ENCODE data around the gene DGKZ. TPM values are rescaled to one million over a fixed set of nuclear protein-coding genes. Genes with fewer than 3 reads are reported as not detected.

DGKZ gene
- total and polyA plus RNA-seq, 10 of the 15 experiments (the other 5 are each of a cell fraction or from before 2014, with no cell fraction given): 0.50 to 78.4 (median 39.5) TPM

DNA sequence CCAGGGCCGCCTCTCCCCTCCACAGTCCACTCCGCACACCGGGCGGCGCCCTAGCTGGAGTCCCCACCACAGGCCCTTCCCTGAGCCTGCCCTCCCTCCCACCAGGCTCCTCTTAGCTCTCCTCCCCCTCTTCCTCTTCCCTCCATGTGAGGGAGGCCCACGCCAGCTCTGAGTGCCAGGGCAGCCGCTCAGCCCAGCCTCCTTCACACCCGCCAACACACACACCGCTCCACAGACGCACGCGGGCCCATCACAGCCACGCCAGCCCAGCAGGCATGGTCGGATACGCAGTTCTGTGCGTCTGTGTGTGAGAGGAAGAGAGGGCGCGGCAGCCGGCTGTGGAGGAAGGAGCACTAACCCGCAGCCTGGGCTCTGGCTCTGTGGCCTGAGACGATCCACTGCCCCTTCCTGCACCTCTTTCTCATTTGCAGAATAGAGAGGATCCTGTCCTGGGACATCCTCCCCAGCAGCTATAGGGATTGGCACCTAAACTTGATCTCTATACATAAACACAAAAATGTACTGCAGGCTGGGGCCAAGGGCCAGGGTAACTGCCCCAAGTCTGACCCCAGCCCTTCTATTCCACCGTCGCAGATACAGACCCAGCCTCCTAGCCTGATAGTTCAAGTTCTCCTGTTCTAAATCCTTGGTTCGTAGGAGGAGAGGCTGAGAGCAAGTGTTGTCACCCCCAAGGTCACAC is 40.8 kb downstream of the DGKZ start:
- H3K9me3 ChIP-seq (replicated peaks; ENCODE audit: control insufficient read depth, insufficient read depth, low read length): no peaks in the 10 kb centered on the region
- TF ChIP-seq SMAD1 (IDR thresholded peaks at IDR 0.05; ENCODE audit: low read depth, partially characterized antibody) (no peak), NRF1 (conservative IDR thresholded peaks at IDR 0.05; ENCODE audit: low read depth, low read length) (no peak), BACH1 (IDR thresholded peaks at IDR 0.05; ENCODE audit: borderline replicate concordance) (no peak), MTA2 (IDR thresholded peaks at IDR 0.05; ENCODE audit: low read depth) (no peak)
- TF ChIP-seq, protein P1, sequence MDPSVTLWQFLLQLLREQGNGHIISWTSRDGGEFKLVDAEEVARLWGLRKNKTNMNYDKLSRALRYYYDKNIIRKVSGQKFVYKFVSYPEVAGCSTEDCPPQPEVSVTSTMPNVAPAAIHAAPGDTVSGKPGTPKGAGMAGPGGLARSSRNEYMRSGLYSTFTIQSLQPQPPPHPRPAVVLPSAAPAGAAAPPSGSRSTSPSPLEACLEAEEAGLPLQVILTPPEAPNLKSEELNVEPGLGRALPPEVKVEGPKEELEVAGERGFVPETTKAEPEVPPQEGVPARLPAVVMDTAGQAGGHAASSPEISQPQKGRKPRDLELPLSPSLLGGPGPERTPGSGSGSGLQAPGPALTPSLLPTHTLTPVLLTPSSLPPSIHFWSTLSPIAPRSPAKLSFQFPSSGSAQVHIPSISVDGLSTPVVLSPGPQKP (IDR thresholded peaks at IDR 0.05; ENCODE audit: low read depth, low read length): no peak
- TF ChIP-seq, protein P2, sequence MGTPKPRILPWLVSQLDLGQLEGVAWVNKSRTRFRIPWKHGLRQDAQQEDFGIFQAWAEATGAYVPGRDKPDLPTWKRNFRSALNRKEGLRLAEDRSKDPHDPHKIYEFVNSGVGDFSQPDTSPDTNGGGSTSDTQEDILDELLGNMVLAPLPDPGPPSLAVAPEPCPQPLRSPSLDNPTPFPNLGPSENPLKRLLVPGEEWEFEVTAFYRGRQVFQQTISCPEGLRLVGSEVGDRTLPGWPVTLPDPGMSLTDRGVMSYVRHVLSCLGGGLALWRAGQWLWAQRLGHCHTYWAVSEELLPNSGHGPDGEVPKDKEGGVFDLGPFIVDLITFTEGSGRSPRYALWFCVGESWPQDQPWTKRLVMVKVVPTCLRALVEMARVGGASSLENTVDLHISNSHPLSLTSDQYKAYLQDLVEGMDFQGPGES (IDR thresholded peaks at IDR 0.05): no peak
- TF ChIP-seq, protein P3, sequence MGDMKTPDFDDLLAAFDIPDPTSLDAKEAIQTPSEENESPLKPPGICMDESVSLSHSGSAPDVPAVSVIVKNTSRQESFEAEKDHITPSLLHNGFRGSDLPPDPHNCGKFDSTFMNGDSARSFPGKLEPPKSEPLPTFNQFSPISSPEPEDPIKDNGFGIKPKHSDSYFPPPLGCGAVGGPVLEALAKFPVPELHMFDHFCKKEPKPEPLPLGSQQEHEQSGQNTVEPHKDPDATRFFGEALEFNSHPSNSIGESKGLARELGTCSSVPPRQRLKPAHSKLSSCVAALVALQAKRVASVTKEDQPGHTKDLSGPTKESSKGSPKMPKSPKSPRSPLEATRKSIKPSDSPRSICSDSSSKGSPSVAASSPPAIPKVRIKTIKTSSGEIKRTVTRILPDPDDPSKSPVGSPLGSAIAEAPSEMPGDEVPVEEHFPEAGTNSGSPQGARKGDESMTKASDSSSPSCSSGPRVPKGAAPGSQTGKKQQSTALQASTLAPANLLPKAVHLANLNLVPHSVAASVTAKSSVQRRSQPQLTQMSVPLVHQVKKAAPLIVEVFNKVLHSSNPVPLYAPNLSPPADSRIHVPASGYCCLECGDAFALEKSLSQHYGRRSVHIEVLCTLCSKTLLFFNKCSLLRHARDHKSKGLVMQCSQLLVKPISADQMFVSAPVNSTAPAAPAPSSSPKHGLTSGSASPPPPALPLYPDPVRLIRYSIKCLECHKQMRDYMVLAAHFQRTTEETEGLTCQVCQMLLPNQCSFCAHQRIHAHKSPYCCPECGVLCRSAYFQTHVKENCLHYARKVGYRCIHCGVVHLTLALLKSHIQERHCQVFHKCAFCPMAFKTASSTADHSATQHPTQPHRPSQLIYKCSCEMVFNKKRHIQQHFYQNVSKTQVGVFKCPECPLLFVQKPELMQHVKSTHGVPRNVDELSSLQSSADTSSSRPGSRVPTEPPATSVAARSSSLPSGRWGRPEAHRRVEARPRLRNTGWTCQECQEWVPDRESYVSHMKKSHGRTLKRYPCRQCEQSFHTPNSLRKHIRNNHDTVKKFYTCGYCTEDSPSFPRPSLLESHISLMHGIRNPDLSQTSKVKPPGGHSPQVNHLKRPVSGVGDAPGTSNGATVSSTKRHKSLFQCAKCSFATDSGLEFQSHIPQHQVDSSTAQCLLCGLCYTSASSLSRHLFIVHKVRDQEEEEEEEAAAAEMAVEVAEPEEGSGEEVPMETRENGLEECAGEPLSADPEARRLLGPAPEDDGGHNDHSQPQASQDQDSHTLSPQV (IDR thresholded peaks at IDR 0.05): no peak
- TF ChIP-seq, protein P4, sequence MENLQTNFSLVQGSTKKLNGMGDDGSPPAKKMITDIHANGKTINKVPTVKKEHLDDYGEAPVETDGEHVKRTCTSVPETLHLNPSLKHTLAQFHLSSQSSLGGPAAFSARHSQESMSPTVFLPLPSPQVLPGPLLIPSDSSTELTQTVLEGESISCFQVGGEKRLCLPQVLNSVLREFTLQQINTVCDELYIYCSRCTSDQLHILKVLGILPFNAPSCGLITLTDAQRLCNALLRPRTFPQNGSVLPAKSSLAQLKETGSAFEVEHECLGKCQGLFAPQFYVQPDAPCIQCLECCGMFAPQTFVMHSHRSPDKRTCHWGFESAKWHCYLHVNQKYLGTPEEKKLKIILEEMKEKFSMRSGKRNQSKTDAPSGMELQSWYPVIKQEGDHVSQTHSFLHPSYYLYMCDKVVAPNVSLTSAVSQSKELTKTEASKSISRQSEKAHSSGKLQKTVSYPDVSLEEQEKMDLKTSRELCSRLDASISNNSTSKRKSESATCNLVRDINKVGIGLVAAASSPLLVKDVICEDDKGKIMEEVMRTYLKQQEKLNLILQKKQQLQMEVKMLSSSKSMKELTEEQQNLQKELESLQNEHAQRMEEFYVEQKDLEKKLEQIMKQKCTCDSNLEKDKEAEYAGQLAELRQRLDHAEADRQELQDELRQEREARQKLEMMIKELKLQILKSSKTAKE (IDR thresholded peaks at IDR 0.05; ENCODE audit: low read depth, poor library complexity, severe bottlenecking): no peak
- in situ Hi-C loops (cut with MboI): no loop called here
- CTCF ChIA-PET: interaction anchor here (0.6 to 6.7 kb wide), 34 partner anchors 9 to 991 kb away, joined by 3 to 94 read pairs (median 6); partner anchors contain the start of genes ATG13 and HARBI1
- no peaks in the 10 kb centered on the region for H3K79me2 ChIP-seq (ENCODE audit: control insufficient read depth, insufficient read depth, low read length)
- H3K27ac ChIP-seq (ENCODE audit: control insufficient read depth, insufficient read depth): no peak overlapping the region
- H3K36me3 ChIP-seq (ENCODE audit: control insufficient read depth in 2 of 2, insufficient read depth in 2 of 2, low read length in 1 of 2): no peaks in the 10 kb centered on the region
- RAD21 ChIA-PET (ENCODE audit: unreplicated experiment): interaction anchor here (0.5 to 3.4 kb wide), 15 partner anchors 35 to 820 kb away, joined by 3 to 16 read pairs (median 5); no protein-coding TSS in a partner anchor
- H3K4me3 ChIP-seq: no peak overlapping the region
- peaks cover 13 to 16% of the 10 kb centered on the region in 2 experiments for H3K27me3 ChIP-seq (replicated peaks in 1 of 2; ENCODE audit: control insufficient read depth in 2 of 2, insufficient read depth in 2 of 2, low read length in 1 of 2)
- BruUV-seq (replicated peaks): no TSS peak
- POLR2A ChIA-PET: interaction anchor here (1.2 kb wide), 1 partner anchor 147 kb away, joined by 3 read pairs; no protein-coding TSS in a partner anchor
- H4K20me1 ChIP-seq (ENCODE audit: control insufficient read depth, insufficient read depth): no peaks in the 10 kb centered on the region
- 4% methylated on average over 22 of the region's 24 CpGs for WGBS (ENCODE audit: insufficient coverage, insufficient replicate concordance, low lambda C conversion rate, missing lambda C conversion rate)
- ATAC-seq (no peak), DNase-seq (ENCODE audit: low read depth, low spot score) (no peak), FAIRE-seq (no peak)
- H2AFZ ChIP-seq (ENCODE audit: control insufficient read depth, low read depth, low read length): no peak overlapping the region
- intact Hi-C loops (cut with micrococcal nuclease; ENCODE audit: unreplicated experiment): loop anchor here (2.0 kb wide), 1 partner anchor 229 kb away; the partner anchor contains the start of genes ATG13 and HARBI1
- no peak overlapping the region for H3K4me2 ChIP-seq (ENCODE audit: control insufficient read depth, insufficient read depth)
- SMC1A ChIA-PET (ENCODE audit: uncharacterized antibody, unreplicated experiment): interaction anchor here (0.9 to 4.9 kb wide), 20 partner anchors 14 to 231 kb away, joined by 3 to 24 read pairs (median 4); partner anchors contain the start of genes ATG13 and HARBI1
- H3K9ac ChIP-seq (ENCODE audit: control insufficient read depth, insufficient read depth, low read length): no peak overlapping the region
- peaks cover 6% of the 10 kb centered on the region for H3K4me1 ChIP-seq (ENCODE audit: control insufficient read depth, insufficient read depth, low read length)

Data from GM12878 (cell line).